Non-pigmented ciliary epithelial cell (primary cell): ENCODE results near the gene P2RX2.
A peak's percentile ranks its signal among the peaks of the same experiment; 100 is the strongest.

Experiments used
- DNase-seq: peaks from one replicate; pipeline ENCODE4 v3.0.0-alpha.2; 2010; ENCODE audit warnings: low read depth

The P2RX2 gene

GRCh38 chr12:132620113-132620898 lies 1.7 kb downstream of the P2RX2 start:
- DNase-seq = no peak

GRCh38 chr12:132620899-132621656 lies 2.5 kb downstream of the P2RX2 start:
- no peak for DNase-seq

- no peak for DNase-seq
Observed at GRCh38 chr12:132621657-132622435, 3.3 kb downstream of the P2RX2 start.

GRCh38 chr12:132622437-132623071 lies 4.0 kb downstream of the P2RX2 start:
- peak; percentile 71 for DNase-seq

- no peak for DNase-seq
Observed at GRCh38 chr12:132623072-132623869, 4.7 kb downstream of the P2RX2 start.

- no peak for DNase-seq
Observed at GRCh38 chr12:132624186-132624855, 5.7 kb downstream of the P2RX2 start.

GRCh38 chr12:132624910-132625630 lies 6.5 kb downstream of the P2RX2 start:
- DNase-seq = no peak

- DNase-seq = no peak
Observed at GRCh38 chr12:132625731-132626430, 7.3 kb downstream of the P2RX2 start.

GRCh38 chr12:132629330-132629729 lies 10.8 kb downstream of the P2RX2 start:
- DNase-seq = no peak

- DNase-seq = no peak
Observed at GRCh38 chr12:132630672-132631071, 12.1 kb downstream of the P2RX2 start.

- no peak for DNase-seq
Observed at GRCh38 chr12:132631666-132632065, 13.1 kb downstream of the P2RX2 start.

- no peak for DNase-seq
Observed at GRCh38 chr12:132632521-132633228, 14.1 kb downstream of the P2RX2 start.

- no peak for DNase-seq
Observed at GRCh38 chr12:132633398-132633797, 14.8 kb downstream of the P2RX2 start.

GRCh38 chr12:132633901-132634300 lies 15.3 kb downstream of the P2RX2 start:
- no peak for DNase-seq

- no peak for DNase-seq
Observed at GRCh38 chr12:132634411-132634990, 15.9 kb downstream of the P2RX2 start.

GRCh38 chr12:132635076-132635955 lies 16.7 kb downstream of the P2RX2 start:
- DNase-seq = no peak

GRCh38 chr12:132637811-132638210 lies 19.2 kb downstream of the P2RX2 start:
- no peak for DNase-seq
